Heart left ventricle (tissue), 16 donors: Measurements from ENCODE around the gene SUSD1. TPM values are rescaled to one million over a fixed set of nuclear protein-coding genes. Genes with fewer than 3 reads are reported as not detected.
A peak's percentile ranks its signal among the peaks of the same experiment; 100 is the strongest.

Source experiments
- ATAC-seq, 4 donors: fragments of 200-7000 bp; cut with Tn5 transposase; one replicate each; pipeline ENCODE4 v1.9.1; 2020 to 2022; ENCODE audit warnings: moderate library complexity in 4 of 4, mild to moderate bottlenecking in 3 of 4, moderate number of reproducible peaks in 1 of 4
- DNase-seq, 5 donors: peaks; one replicate each; pipeline ENCODE4 v3.0.0-alpha.2; 2020
- H3K27ac ChIP-seq, 12 donors: fragments of 200-600 bp; sonication (generic) in 4 of 12; one replicate each; pipeline versions ENCODE4 v1.5.0 to v1.8.0; 2016 to 2022; ENCODE audit warnings: mild to moderate bottlenecking in 2 of 12
- H3K27me3 ChIP-seq, 9 donors: fragments of 200-600 bp; sonication (generic) in 2 of 9; one replicate each; pipeline versions ENCODE4 v1.5.1 to v1.8.0; 2016 to 2022; ENCODE audit warnings: mild to moderate bottlenecking in 3 of 9
- H3K36me3 ChIP-seq, 9 donors: fragments of 200-600 bp; sonication (generic) in 2 of 9; one replicate each; pipeline versions ENCODE4 v1.5.0 to v1.8.0; 2018 to 2022; ENCODE audit warnings: mild to moderate bottlenecking in 2 of 9
- H3K4me1 ChIP-seq, 12 donors: fragments of 200-600 bp; sonication (generic) in 4 of 12; one replicate each; pipeline versions ENCODE4 v1.5.0 to v1.8.0; 2016 to 2022; ENCODE audit warnings: mild to moderate bottlenecking in 3 of 12
- H3K4me3 ChIP-seq, 12 donors: fragments of 200-600 bp; sonication (generic) in 4 of 12; one replicate each; pipeline versions ENCODE4 v1.5.0 to v1.8.0; 2017 to 2022; ENCODE audit warnings: mild to moderate bottlenecking in 9 of 12, moderate library complexity in 4 of 12
- H3K9me3 ChIP-seq, 12 donors: fragments of 200-600 bp; sonication (generic) in 4 of 12; one replicate each; pipeline versions ENCODE4 v1.5.0 to v1.8.0; 2016 to 2022; ENCODE audit warnings: mild to moderate bottlenecking in 1 of 12
- CTCF ChIP-seq, 12 donors: fragments of 200-600 bp; sonication (generic) in 4 of 12; IDR thresholded peaks; one replicate each; pipeline versions ENCODE4 v1.5.0 to v1.8.0; 2018 to 2022; ENCODE audit warnings: antibody characterized with exemption in 12 of 12, mild to moderate bottlenecking in 5 of 12
- POLR2A ChIP-seq, 2 donors: fragments of 450-650 bp; IDR thresholded peaks; one replicate each; pipeline ENCODE4 v1.6.1; 2017; ENCODE audit warnings: antibody characterized with exemption in 2 of 2, mild to moderate bottlenecking in 2 of 2, moderate library complexity in 2 of 2
- WGBS, 4 donors: extraction: QIAGEN DNeasy Blood & Tissue Kit in 2 of 4; methylation state at CpG; one replicate each; pipeline versions ENCODE4 v1.1.5 to v1.1.7; 2013 to 2018; 5-methylcytosine and 5-hydroxymethylcytosine counted together
- intact Hi-C, 10 donors: fragments of 100-400 bp; cut with DNase I; formaldehyde crosslinking; loops; one replicate each; pipeline versions ENCODE4 v1.11.1 to v1.14.2; 2022
- polyA plus RNA-seq, 2 donors: library from polyadenylated mRNA; stranded (reverse); fragments of 200-250 nt; gene quantifications; one replicate each; pipeline ENCODE4 v1.2.3, GENCODE V29; 2013
- total RNA-seq, 9 donors: library from RNA; depleted of rRNA in 2 of 9; stranded (reverse); fragments of >200 nt in 2 of 9; fragmentation: NEBNext Ultra II Directional in 3 of 9; extraction: Animal tissue kit (Norgen Biotek cat#: 25700) in 3 of 9; gene quantifications; one replicate each; pipeline versions ENCODE4 v1.1.0 to v1.2.4, GENCODE V29; 2016 to 2023
- donor health status: ischemic (EF 13 %, LVEDD 7.1; RV severe dilation, severe dysfunction).
- donor health status: healthy with polysubstance abuse.
- donor health status: DM: no; HTN: yes; CAD: no.
- donor health status: DM: no; HTN: no; CAD: no.
- donor health status: ischemic (EF 25% LVEDD 6.9; RV normal size, moderate dysfunction).
- donor health status: ischemic (EF 25% LVEDD 5.7; RV mildly dilated, moderate dysfunction).
- donor health status: healthy.
- donor health status: DM: yes; HTN: yes; CAD: no.
- donor health status: ischemic (EF 35%, LVEDD 5.7; RV mildly dilated, moderate dysfunction).
- donor health status: nonischemic (EF 11% LVEDD 7.7; RV severe dilation, severe dysfunction).
- donor health status: DM: yes; HTN: yes; CAD: no.
- donor health status: PGD.
- donor health status: ischemic (EF 29% LVEDD 5.4; RV normal size, mild dysfunction).
- donor health status: nonischemic (EF 23%, LVEDD 6.1; RV moderate dilation, normal function).

SUSD1 gene
- total and polyA plus RNA-seq, 11 donors: 1.0 to 22.7 (median 6.0) TPM

DNA sequence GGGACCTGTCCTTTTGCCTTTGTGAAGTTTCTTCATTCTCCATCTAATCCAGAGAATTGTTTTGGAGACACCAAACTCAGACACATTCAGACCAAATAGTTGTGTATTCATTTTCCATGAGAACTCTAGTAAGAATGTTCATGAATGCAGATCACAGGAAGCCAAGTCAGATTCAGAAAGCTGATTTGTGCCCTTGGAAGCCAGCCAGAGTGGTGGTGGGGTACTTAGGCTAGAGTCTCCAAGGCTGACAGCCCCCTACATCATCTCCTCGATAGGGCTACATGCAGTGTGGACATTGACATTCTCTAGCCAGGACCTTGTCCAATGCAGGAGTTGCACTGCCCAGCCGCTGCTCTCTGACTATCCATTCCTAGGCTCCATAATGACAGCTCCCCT is 140.9 kb downstream of the SUSD1 start:
- Histone ChIP-seq H3K9me3 (no peaks in the 10 kb centered on the region), H3K27me3 (no peaks in the 10 kb centered on the region), H3K4me1 (peaks cover 0 to 64% (median 0%) of the 10 kb centered on the region in 12 donors), H3K4me3 (no peak overlapping the region), H3K36me3 (no peaks in the 10 kb centered on the region), H3K27ac (no peak overlapping the region)
- WGBS, 4 donors: 64 to 100% (median 81%) methylated on average over 2 of the region's 2 CpGs
- no peak for ATAC-seq
- TF ChIP-seq CTCF (IDR thresholded peaks at IDR 0.05) (no peak), POLR2A (IDR thresholded peaks at IDR 0.05) (no peak)
- intact Hi-C loops: no loop called here
- DNase-seq: no peak

DNA sequence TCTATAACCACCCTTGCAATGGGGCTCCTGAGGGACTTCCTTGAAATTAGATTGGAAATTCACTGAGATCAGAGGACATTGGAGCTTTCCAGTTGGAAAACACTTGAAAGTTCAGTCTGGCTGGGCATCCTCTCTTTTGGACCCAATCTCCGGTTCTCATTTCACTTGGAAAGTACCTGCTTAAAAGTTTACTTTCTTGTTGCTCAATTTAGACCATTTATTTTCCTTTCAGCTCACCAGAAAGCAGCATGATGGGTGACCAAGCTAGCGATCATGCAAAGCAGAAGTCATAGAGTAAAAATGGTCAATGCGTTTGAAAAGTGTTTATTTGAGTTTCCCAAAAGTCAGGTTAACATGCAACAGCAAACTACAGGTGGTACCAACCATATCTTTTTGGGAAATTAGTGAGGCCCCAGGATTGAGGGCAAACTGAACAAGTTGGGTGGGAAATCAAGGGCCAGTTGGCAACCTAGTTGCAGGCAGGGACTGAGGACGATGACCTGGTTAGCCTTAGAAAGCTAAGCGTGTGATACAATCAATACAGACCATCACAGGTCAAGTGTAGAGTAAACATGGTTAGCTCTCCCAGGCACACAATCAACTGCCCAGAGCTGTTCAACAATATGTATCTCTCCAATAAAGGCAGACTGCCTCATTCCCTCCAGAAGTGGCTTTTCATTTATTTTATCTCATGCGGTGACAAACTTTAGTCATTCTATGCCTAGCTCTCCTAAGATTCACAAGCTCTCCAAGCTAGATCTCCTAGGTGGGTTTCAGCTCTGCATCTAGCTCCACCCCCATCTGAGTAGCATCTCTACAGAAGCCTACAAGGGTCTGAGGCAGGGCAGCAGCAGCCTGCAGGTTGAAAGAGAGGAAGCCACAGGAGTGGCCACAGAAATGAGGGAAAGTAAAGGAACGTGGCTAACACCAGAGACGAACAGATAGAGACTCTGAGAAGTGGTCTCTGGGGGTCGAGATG is 141.6 kb downstream of the SUSD1 start:
- ATAC-seq (no peak), DNase-seq (no peak)
- H3K27me3 ChIP-seq: no peaks in the 10 kb centered on the region
- H3K27ac ChIP-seq: peak overlapping the region in 1 of 12 donors; percentile 7
- H3K4me3 ChIP-seq: no peak overlapping the region
- intact Hi-C loops: loop anchor here in 1 of 10 donors (2.0 kb wide), 1 partner anchor 29 kb away; no protein-coding TSS in a partner anchor
- TF ChIP-seq CTCF (IDR thresholded peaks at IDR 0.05): no peak
- TF ChIP-seq POLR2A (IDR thresholded peaks at IDR 0.05): no peak
- peaks cover 0 to 67% (median 0%) of the 10 kb centered on the region in 12 donors for H3K4me1 ChIP-seq
- no peaks in the 10 kb centered on the region for H3K9me3 ChIP-seq
- WGBS, 4 donors: 94 to 96% (median 95%) methylated on average over 9 of the region's 9 CpGs
- no peaks in the 10 kb centered on the region for H3K36me3 ChIP-seq

GRCh38 chr9:112032743-112033142 is 142.4 kb downstream of the SUSD1 start:
- DNase-seq (no peak), ATAC-seq (no peak)
- H3K4me3 ChIP-seq: no peak overlapping the region
- peaks cover 0 to 59% (median 0%) of the 10 kb centered on the region in 12 donors for H3K4me1 ChIP-seq
- H3K9me3 ChIP-seq: no peaks in the 10 kb centered on the region
- no peaks in the 10 kb centered on the region for H3K27me3 ChIP-seq
- intact Hi-C loops: loop anchor here in 1 of 10 donors (2.0 kb wide), 1 partner anchor 28 kb away; no protein-coding TSS in a partner anchor
- no peaks in the 10 kb centered on the region for H3K36me3 ChIP-seq
- TF ChIP-seq CTCF (IDR thresholded peaks at IDR 0.05) (no peak), POLR2A (IDR thresholded peaks at IDR 0.05) (no peak)
- whole genome bisulfite sequencing, 4 donors: 58 to 69% (median 61%) methylated on average over 1 of the region's 1 CpG
- H3K27ac ChIP-seq: peak overlapping the region in 1 of 12 donors; percentile 7

DNA sequence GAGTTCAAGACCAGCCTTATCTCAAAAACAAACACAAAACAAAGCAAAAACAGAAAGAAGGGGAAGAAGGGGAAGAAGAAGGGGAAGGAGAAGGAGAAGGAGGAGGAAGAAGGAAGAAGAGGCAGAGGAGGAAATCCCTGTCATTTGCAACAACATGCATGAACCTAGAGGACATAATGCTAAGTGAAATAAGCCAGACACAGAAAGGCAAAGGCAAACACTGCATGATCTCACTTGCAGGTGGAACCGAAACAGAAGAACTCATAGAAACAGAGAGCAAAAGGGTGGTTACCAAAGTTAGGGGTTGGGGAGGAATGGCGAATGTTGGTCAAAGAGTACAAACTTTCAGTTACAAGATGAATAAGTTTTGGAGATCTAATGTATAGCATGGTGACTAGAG is 143.1 kb downstream of the SUSD1 start:
- Histone ChIP-seq H3K27me3 (no peaks in the 10 kb centered on the region), H3K4me1 (peaks cover 0 to 54% (median 0%) of the 10 kb centered on the region in 12 donors), H3K36me3 (no peaks in the 10 kb centered on the region), H3K27ac (peak overlapping the region in 1 of 12 donors; percentile 7), H3K9me3 (no peaks in the 10 kb centered on the region), H3K4me3 (no peak overlapping the region)
- no peak for TF ChIP-seq POLR2A (IDR thresholded peaks at IDR 0.05)
- TF ChIP-seq CTCF (IDR thresholded peaks at IDR 0.05): no peak
- DNase-seq (no peak), ATAC-seq (no peak)
- WGBS, 4 donors: 89 to 97% (median 95%) methylated on average over 2 of the region's 2 CpGs
- intact Hi-C loops: loop anchor here in 1 of 10 donors (2.0 kb wide), 1 partner anchor 27 kb away; no protein-coding TSS in a partner anchor
